Endodermal cell (in vitro differentiated cells): ENCODE results near the gene ACOT12. TPM values are rescaled to one million over a fixed set of nuclear protein-coding genes. Genes with fewer than 3 reads are reported as not detected.

Experiments used
- DNase-seq: peaks from one replicate; pipeline ENCODE4 v3.0.0-alpha.2; 2017
- H3K27ac ChIP-seq: 2 replicates; pipeline ENCODE4 v1.5.1; 2013; ENCODE audit warnings: mild to moderate bottlenecking, low read depth, low read length, moderate library complexity
- H3K27me3 ChIP-seq: 2 replicates; pipeline ENCODE4 v1.6.1; 2013; ENCODE audit warnings: mild to moderate bottlenecking, low read length, moderate library complexity; ENCODE audit not compliant: insufficient read depth, control insufficient read depth, poor library complexity, severe bottlenecking
- H3K36me3 ChIP-seq: 2 replicates; pipeline ENCODE4 v1.7.0; 2013; ENCODE audit warnings: mild to moderate bottlenecking, low read length, moderate library complexity; ENCODE audit not compliant: control insufficient read depth, insufficient read depth
- H3K4me1 ChIP-seq: one replicate; pipeline ENCODE4 v1.7.0; 2013; ENCODE audit warnings: low read length; ENCODE audit not compliant: control insufficient read depth, insufficient read depth
- H3K4me3 ChIP-seq: 2 replicates; pipeline ENCODE4 v1.5.1; 2013; ENCODE audit warnings: mild to moderate bottlenecking, low read length, moderate library complexity
- H3K9ac ChIP-seq: 2 replicates; pipeline ENCODE4 v1.6.1; 2013; ENCODE audit warnings: mild to moderate bottlenecking, low read length, moderate library complexity; ENCODE audit not compliant: poor library complexity, severe bottlenecking; ENCODE audit errors: extremely low read depth
- H3K9me3 ChIP-seq: 2 replicates; pipeline ENCODE4 v1.6.1; 2013; ENCODE audit warnings: mild to moderate bottlenecking, low read length, moderate library complexity; ENCODE audit not compliant: control insufficient read depth
- H3K27ac Mint-ChIP-seq: 2 replicates; pipeline ENCODE4 v1.8.0; 2020; ENCODE audit warnings: mixed read lengths
- H3K27me3 Mint-ChIP-seq: 2 replicates; pipeline ENCODE4 v1.8.0; 2021; ENCODE audit warnings: mild to moderate bottlenecking, mixed read lengths; ENCODE audit not compliant: insufficient read depth
- H3K36me3 Mint-ChIP-seq: 2 replicates; pipeline ENCODE4 v1.8.0; 2020; ENCODE audit warnings: low read depth, mixed read lengths
- H3K4me1 Mint-ChIP-seq: 2 replicates; pipeline ENCODE4 v1.8.0; 2020; ENCODE audit warnings: mixed read lengths
- H3K4me3 Mint-ChIP-seq: 2 replicates; pipeline ENCODE4 v1.8.0; 2020; ENCODE audit warnings: mild to moderate bottlenecking, moderate library complexity, mixed read lengths
- H3K9me3 Mint-ChIP-seq: 2 replicates; pipeline ENCODE4 v1.8.0; 2020; ENCODE audit warnings: mild to moderate bottlenecking, mixed read lengths
- WGBS, 2 experiments: methylation state at CpG; one replicate each; pipeline versions ENCODE4 v1.1.5 to v1.1.7; 2013; ENCODE audit warnings: missing lambda C conversion rate in 2 of 2, mixed read lengths in 1 of 2; ENCODE audit not compliant: insufficient coverage in 1 of 2, insufficient read length in 1 of 2; 5-methylcytosine and 5-hydroxymethylcytosine counted together
- total RNA-seq, 2 donors: library from RNA; stranded (reverse); fragmentation: NEBNext Ultra II Directional in 1 of 2; extraction: Animal tissue kit (Norgen Biotek cat#: 25700) in 1 of 2; gene quantifications; 2 replicates in 1 of 2; 3 replicates in 1 of 2; pipeline ENCODE4 v1.2.1, GENCODE V29; 2021
- TF ChIP-seq, protein P1 (sequence below): fragments of 200-600 bp; sonication (generic); conservative IDR thresholded peaks from 2 replicates; pipeline ENCODE4 v1.5.0; 2021; ENCODE audit warnings: antibody characterized with exemption, mild to moderate bottlenecking

ACOT12 gene
- total RNA-seq, 2 donors from 2014 or later: 0.42 TPM; not detected in 1

DNA sequence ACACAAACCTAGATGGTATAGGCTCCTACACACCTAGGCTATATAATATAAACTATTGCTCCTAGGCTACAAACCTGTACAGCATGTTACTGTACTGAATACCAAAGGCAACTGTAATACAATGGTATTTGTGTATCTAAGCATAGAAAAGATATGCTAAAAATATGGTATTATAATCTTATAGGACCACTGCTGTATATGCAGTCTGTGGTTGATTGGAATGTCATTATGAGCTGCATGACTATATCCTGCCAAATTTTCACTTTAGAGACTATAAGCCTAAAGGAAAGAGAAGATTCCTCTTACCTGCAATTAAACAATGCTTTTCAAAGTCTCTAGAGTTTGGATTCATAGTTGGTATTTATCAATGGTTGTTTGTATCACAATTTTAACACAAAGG lies 24.7 kb upstream of the ACOT12 start:
- H3K9me3 Mint-ChIP-seq: no peaks in the 10 kb centered on the region
- TF ChIP-seq, protein P1, sequence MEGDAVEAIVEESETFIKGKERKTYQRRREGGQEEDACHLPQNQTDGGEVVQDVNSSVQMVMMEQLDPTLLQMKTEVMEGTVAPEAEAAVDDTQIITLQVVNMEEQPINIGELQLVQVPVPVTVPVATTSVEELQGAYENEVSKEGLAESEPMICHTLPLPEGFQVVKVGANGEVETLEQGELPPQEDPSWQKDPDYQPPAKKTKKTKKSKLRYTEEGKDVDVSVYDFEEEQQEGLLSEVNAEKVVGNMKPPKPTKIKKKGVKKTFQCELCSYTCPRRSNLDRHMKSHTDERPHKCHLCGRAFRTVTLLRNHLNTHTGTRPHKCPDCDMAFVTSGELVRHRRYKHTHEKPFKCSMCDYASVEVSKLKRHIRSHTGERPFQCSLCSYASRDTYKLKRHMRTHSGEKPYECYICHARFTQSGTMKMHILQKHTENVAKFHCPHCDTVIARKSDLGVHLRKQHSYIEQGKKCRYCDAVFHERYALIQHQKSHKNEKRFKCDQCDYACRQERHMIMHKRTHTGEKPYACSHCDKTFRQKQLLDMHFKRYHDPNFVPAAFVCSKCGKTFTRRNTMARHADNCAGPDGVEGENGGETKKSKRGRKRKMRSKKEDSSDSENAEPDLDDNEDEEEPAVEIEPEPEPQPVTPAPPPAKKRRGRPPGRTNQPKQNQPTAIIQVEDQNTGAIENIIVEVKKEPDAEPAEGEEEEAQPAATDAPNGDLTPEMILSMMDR: no peak
- H3K27ac ChIP-seq: no peak overlapping the region
- no peak overlapping the region for H3K27ac Mint-ChIP-seq
- H3K9ac ChIP-seq: no peak overlapping the region
- no peaks in the 10 kb centered on the region for H3K4me1 ChIP-seq
- no peaks in the 10 kb centered on the region for H3K36me3 ChIP-seq
- H3K4me3 Mint-ChIP-seq: no peak overlapping the region
- DNase-seq: no peak
- H3K27me3 ChIP-seq: no peaks in the 10 kb centered on the region
- no peaks in the 10 kb centered on the region for H3K36me3 Mint-ChIP-seq
- H3K4me1 Mint-ChIP-seq: no peaks in the 10 kb centered on the region
- no peak overlapping the region for H3K4me3 ChIP-seq
- no peaks in the 10 kb centered on the region for H3K9me3 ChIP-seq
- no peaks in the 10 kb centered on the region for H3K27me3 Mint-ChIP-seq

DNA sequence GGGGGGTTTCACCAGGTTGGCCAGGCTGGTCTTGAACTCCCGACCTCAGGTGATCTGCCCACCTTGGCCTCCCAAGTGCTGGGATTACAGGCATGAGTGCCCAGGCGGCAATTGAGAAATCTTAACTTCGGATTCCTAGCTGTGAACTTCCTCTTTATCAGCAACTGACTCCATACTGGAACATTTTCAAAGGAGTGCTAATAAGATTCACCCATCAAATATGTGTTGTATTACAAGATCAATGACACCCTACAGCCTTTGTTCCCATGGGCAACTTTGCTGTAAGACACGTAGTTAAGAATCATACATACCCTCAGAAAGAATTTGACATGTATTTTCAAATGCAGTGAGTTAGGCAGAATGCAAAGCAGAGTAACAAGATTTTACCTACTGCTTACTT lies 23.1 kb upstream of the ACOT12 start:
- Mint-ChIP-seq H3K4me1 (peaks cover 5% of the 10 kb centered on the region), H3K9me3 (no peaks in the 10 kb centered on the region), H3K27me3 (no peaks in the 10 kb centered on the region), H3K4me3 (no peak overlapping the region), H3K36me3 (no peaks in the 10 kb centered on the region), H3K27ac (no peak overlapping the region)
- TF ChIP-seq, protein P1: no peak
- H3K27ac ChIP-seq: no peak overlapping the region
- no peaks in the 10 kb centered on the region for H3K36me3 ChIP-seq
- no peak for DNase-seq
- H3K9me3 ChIP-seq: no peaks in the 10 kb centered on the region
- no peak overlapping the region for H3K4me3 ChIP-seq
- no peaks in the 10 kb centered on the region for H3K27me3 ChIP-seq
- H3K9ac ChIP-seq: no peak overlapping the region
- 82 to 90% methylated on average over 3 to 4 of the region's 4 CpGs for WGBS, 2 experiments
- H3K4me1 ChIP-seq: no peaks in the 10 kb centered on the region

DNA sequence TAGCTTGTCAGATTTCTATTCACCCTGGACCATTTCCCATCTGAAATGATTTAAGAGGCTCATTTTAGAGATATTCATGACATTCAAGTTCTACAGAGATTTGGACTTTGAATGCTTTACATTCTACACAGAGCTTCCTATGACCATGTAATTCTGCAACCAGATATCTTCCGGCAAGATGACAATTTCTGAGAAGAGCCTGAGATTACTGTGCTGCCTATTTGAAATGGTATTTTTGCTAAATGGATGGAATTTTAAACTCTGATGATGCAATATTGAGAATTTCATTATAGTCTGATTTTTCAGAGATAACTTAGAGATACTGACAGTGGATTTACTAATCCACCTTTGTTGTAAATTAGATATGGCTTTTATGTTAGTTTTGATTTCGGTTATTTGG lies 16.0 kb upstream of the ACOT12 start:
- DNase-seq: no peak
- H3K4me1 ChIP-seq: peaks cover 10% of the 10 kb centered on the region
- no peak overlapping the region for H3K4me3 Mint-ChIP-seq
- no peak overlapping the region for H3K4me3 ChIP-seq
- H3K36me3 ChIP-seq: no peaks in the 10 kb centered on the region
- H3K4me1 Mint-ChIP-seq: peaks cover 24% of the 10 kb centered on the region
- H3K27ac Mint-ChIP-seq: no peak overlapping the region
- H3K36me3 Mint-ChIP-seq: no peaks in the 10 kb centered on the region
- H3K9me3 Mint-ChIP-seq: peaks cover 4% of the 10 kb centered on the region
- peaks cover 5% of the 10 kb centered on the region for H3K27me3 Mint-ChIP-seq
- TF ChIP-seq, protein P1: no peak
- no peak overlapping the region for H3K27ac ChIP-seq
- WGBS, 2 experiments: 89% methylated on average over 2 of the region's 2 CpGs; no CpG with 5 or more reads in 1 of the 2 experiments
- no peaks in the 10 kb centered on the region for H3K27me3 ChIP-seq
- no peak overlapping the region for H3K9ac ChIP-seq
- no peaks in the 10 kb centered on the region for H3K9me3 ChIP-seq
